Suprapubic skin (tissue), 4 donors: ENCODE measurements around the gene NUP85. TPM values are rescaled to one million over a fixed set of nuclear protein-coding genes. Genes with fewer than 3 reads are reported as not detected.
"Not testable (repeated sequence)": the region's sequence is repeated elsewhere in the genome, so short reads cannot be mapped to it uniquely, and the experiment has no call there.

Experiments used
- DNase-seq, 2 donors: peaks; one replicate each; pipeline ENCODE4 v3.0.0-alpha.2; 2019; ENCODE audit warnings: low spot score in 2 of 2
- H3K27ac ChIP-seq: fragments of 200-600 bp; sonication (generic); one replicate; pipeline ENCODE4 v1.5.1; 2019
- H3K27me3 ChIP-seq: fragments of 200-600 bp; sonication (generic); one replicate; pipeline ENCODE4 v1.5.1; 2019
- H3K36me3 ChIP-seq: fragments of 200-600 bp; sonication (generic); one replicate; pipeline ENCODE4 v1.5.1; 2019
- H3K4me1 ChIP-seq: fragments of 200-600 bp; sonication (generic); one replicate; pipeline ENCODE4 v1.5.1; 2019
- H3K4me3 ChIP-seq: fragments of 200-600 bp; sonication (generic); one replicate; pipeline ENCODE4 v1.5.1; 2019; ENCODE audit warnings: mild to moderate bottlenecking
- H3K9me3 ChIP-seq: fragments of 200-600 bp; sonication (generic); one replicate; pipeline ENCODE4 v1.5.1; 2019
- POLR2AphosphoS5 ChIP-seq, 3 donors: sonication (generic); formaldehyde crosslinking; IDR thresholded peaks; one replicate each; pipeline ENCODE4 v1.6.1; 2017; ENCODE audit warnings: antibody characterized with exemption in 3 of 3
- WGBS: methylation state at CpG from one replicate; pipeline ENCODE4 v1.1.5; 2018; 5-methylcytosine and 5-hydroxymethylcytosine counted together
- total RNA-seq, 4 donors: library from RNA; depleted of rRNA; stranded (reverse); fragments of >200 nt; gene quantifications; one replicate each; pipeline ENCODE4 v1.1.0, GENCODE V29; 2016
- TF ChIP-seq, protein P1 (sequence below), 2 donors: fragments of 200-600 bp in 1 of 2; fragments of 450-650 bp in 1 of 2; sonication (generic) in 1 of 2; IDR thresholded peaks; one replicate each; pipeline ENCODE4 v1.5.1; 2016 to 2019; ENCODE audit warnings: antibody characterized with exemption in 2 of 2, mild to moderate bottlenecking in 1 of 2, moderate library complexity in 1 of 2

The NUP85 gene
- total RNA-seq, 4 donors from 2014 or later = 27.3 to 71.7 (median 33.0) TPM

DNA sequence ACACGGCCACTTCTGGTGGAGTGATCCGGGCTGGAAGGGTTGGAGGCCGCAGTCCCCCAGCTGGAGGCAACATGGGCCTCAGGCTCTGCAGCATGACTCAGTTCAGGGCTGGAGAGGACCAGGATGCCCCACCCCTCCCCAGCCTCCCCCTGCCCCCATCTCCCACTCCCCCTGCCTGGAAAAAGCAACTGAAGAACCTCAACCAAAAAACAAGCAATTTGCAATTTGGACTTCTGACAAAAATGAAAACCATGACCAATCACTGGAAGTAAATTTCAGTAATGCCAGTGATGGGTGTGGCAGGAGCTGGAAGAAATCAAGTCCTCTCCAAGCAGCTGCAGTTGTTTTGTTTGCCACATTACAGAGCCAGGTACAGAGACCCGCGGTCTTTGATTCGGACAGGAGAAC, 72.2 kb downstream of the NUP85 start:
- H3K27me3 ChIP-seq = no peaks in the 10 kb centered on the region
- H3K36me3 ChIP-seq = peaks cover 12% of the 10 kb centered on the region
- no peaks in the 10 kb centered on the region for H3K9me3 ChIP-seq
- no peak for DNase-seq
- peaks cover under 1% of the 10 kb centered on the region for H3K4me1 ChIP-seq
- no peak overlapping the region for H3K27ac ChIP-seq
- H3K4me3 ChIP-seq = no peak overlapping the region
- WGBS = 64% methylated on average over 6 of the region's 6 CpGs
- TF ChIP-seq, protein P1, sequence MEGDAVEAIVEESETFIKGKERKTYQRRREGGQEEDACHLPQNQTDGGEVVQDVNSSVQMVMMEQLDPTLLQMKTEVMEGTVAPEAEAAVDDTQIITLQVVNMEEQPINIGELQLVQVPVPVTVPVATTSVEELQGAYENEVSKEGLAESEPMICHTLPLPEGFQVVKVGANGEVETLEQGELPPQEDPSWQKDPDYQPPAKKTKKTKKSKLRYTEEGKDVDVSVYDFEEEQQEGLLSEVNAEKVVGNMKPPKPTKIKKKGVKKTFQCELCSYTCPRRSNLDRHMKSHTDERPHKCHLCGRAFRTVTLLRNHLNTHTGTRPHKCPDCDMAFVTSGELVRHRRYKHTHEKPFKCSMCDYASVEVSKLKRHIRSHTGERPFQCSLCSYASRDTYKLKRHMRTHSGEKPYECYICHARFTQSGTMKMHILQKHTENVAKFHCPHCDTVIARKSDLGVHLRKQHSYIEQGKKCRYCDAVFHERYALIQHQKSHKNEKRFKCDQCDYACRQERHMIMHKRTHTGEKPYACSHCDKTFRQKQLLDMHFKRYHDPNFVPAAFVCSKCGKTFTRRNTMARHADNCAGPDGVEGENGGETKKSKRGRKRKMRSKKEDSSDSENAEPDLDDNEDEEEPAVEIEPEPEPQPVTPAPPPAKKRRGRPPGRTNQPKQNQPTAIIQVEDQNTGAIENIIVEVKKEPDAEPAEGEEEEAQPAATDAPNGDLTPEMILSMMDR (IDR thresholded peaks at IDR 0.05) = no peak

DNA sequence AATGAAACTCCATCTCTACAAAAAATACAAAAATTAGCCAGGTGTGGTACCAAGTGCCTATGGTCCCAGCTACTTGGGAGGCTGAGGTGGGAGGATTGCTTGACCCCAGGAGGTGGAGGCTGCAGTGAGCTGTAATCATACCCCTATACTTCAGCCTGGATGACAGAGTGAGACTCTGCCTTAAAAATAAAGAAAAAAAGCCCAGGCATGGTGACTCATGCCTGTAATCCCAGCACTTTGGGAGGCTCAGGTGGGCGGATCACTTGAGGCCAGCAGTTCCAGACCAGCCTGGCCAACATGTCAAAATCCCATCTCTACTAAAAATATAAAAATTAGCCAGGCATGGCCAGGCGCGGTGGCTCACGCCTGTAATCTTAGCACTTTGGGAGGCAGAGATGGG, 74.7 kb downstream of the NUP85 start:
- H3K27ac ChIP-seq, H3K4me1 ChIP-seq, DNase-seq, H3K27me3 ChIP-seq, H3K4me3 ChIP-seq, H3K9me3 ChIP-seq: not testable (repeated sequence)
- peaks cover 21% of the 10 kb centered on the region for H3K36me3 ChIP-seq
- WGBS = 93% methylated on average over 4 of the region's 4 CpGs

DNA sequence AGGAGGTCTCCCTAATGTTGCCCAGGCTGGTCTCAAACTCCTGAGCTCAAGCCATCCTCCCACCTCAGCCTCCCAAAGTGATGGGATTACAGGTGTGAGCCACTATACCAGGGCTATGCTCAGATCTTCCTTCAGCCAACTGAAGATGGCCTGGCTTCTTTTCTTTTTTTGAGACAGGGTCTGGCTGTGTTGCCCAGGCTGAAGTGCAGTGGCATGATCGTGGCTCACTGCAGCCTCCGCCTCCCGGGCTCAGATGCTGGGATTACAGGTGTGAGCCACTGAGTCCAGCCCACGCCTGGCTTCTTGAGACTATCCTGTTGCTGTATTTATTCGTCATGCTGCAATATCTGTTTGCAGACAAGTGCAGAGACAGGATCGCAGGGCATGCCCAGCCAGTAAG, 79.6 kb downstream of the NUP85 start:
- H3K9me3 ChIP-seq = no peaks in the 10 kb centered on the region
- no peaks in the 10 kb centered on the region for H3K27me3 ChIP-seq
- no peak for DNase-seq
- H3K36me3 ChIP-seq = peaks cover 30% of the 10 kb centered on the region
- no peak overlapping the region for H3K27ac ChIP-seq
- peaks cover 10% of the 10 kb centered on the region for H3K4me1 ChIP-seq
- no peak overlapping the region for H3K4me3 ChIP-seq
- TF ChIP-seq POLR2AphosphoS5 (IDR thresholded peaks at IDR 0.05) = no peak
- TF ChIP-seq, protein P1 (IDR thresholded peaks at IDR 0.05) = no peak
- WGBS = 85% methylated on average over 6 of the region's 6 CpGs

Other genes with a start within 250 kb of the NUP85 start
- gene HID1, start 232.9 kb upstream of the NUP85 start, total RNA-seq = 10 to 100 TPM in 2 of 4 donors, 1 to 10 TPM in 2; 3.4 to 13.7 (median 9.5) TPM
- 1 to 10 TPM; 5.6 to 8.6 (median 6.9) TPM for gene CDR2L, start 218.0 kb upstream of the NUP85 start, total RNA-seq
- 10 to 100 TPM; 20.2 to 68.2 (median 46.7) TPM for gene MRPL58, start 193.0 kb upstream of the NUP85 start, total RNA-seq
- gene ATP5PD, start 158.7 kb upstream of the NUP85 start, total RNA-seq = 100 to 1,000 TPM; 167 to 312 (median 272) TPM
- 10 to 100 TPM; 25.3 to 37.7 (median 31.3) TPM for gene KCTD2, start 158.5 kb upstream of the NUP85 start, total RNA-seq
- 10 to 100 TPM; 59.1 to 93.3 (median 61.4) TPM for gene SLC16A5, start 117.7 kb upstream of the NUP85 start, total RNA-seq
- gene ARMC7, start 95.7 kb upstream of the NUP85 start, total RNA-seq = 10 to 100 TPM in 2 of 4 donors, 1 to 10 TPM in 2; 7.5 to 15.5 (median 10.5) TPM
- gene NT5C, start 73.9 kb upstream of the NUP85 start, total RNA-seq = 10 to 100 TPM; 58.6 to 86.7 (median 69.6) TPM
- gene JPT1, start 51.2 kb upstream of the NUP85 start, total RNA-seq = 10 to 100 TPM; 37.9 to 55.9 (median 50.4) TPM
- gene SUMO2, start 22.7 kb upstream of the NUP85 start, total RNA-seq = 10 to 100 TPM; 52.0 to 73.9 (median 70.8) TPM
- 10 to 100 TPM; 27.0 to 68.8 (median 35.3) TPM for gene GGA3, start 55.9 kb downstream of the NUP85 start, total RNA-seq
- gene MRPS7, start 56.2 kb downstream of the NUP85 start, total RNA-seq = 10 to 100 TPM; 19.2 to 36.4 (median 29.0) TPM
- 10 to 100 TPM; 24.2 to 44.1 (median 30.6) TPM for gene MIF4GD, start 65.6 kb downstream of the NUP85 start, total RNA-seq
- 10 to 100 TPM in 2 of 4 donors, 1 to 10 TPM in 2; 6.1 to 14.4 (median 10.1) TPM for gene SLC25A19, start 83.8 kb downstream of the NUP85 start, total RNA-seq
- gene GRB2, start 200.0 kb downstream of the NUP85 start, total RNA-seq = 10 to 100 TPM; 44.9 to 62.6 (median 58.7) TPM